ENCODE results near the gene ALK.

ALK gene

DNA sequence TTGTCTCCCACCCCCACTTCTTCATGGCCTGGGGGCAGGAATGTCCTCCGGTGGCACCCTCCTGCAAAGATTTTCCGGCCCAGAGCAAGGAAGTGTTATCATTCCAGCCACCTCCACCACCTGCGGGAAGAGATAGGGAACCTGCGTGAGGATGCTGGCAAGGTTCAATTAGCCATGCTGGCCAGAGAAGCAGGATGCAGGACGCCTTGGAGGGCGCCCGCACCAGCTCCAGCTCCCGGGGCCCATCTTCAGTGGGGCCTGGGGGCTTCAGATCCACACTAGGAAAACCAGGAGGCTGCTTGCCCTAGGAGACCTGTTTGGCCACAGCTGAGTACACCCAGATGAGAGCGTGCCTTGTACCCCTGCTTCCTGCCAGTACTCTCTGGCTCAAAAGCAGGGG, 692.4 kb downstream of the ALK start:
- TF ChIP-seq GATA2 (IDR thresholded peaks at IDR 0.05; ENCODE audit: low read depth, low read length) (no peak), GATA3 (IDR thresholded peaks at IDR 0.05; ENCODE audit: low read depth, low read length) (no peak)

DNA sequence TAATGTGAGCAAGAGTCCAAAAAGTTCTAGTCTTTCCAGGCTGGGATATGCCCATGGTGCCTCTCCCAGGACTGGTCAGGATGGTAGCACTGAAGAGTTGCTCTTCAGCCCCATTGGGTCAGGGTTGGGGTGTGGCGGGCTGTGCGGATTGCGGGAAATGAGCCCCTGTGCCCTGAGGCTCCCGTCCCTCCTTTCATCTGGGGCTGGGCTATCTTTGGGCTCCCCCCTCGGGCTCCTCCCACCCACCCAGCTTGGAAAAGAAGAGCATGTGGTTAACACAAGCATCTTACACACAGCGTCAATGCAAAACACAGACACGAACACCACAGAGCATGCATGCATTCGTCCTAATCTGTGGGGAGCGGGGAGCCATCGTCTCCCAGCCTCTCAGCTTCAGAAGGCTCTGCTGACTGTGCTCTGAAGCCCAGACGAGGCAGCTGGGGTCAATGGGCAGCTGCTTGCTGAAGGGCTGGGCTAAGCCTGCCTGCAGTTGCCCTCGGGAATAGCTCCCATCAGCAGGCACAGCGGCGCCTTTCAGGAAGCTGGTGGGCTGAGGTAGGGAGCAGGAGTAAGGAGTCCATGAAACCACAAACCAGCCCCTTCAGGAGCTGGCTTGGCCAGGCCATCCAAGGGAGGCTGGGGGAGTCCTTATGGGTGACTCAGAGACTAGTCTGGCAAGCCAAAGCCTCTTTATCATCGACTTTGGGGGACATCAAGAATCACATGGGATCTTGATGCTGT, 693.3 kb downstream of the ALK start:
- TF ChIP-seq GATA2 (IDR thresholded peaks at IDR 0.05; ENCODE audit: low read depth, low read length): no peak
- TF ChIP-seq GATA3 (IDR thresholded peaks at IDR 0.05; ENCODE audit: low read depth, low read length): no peak

DNA sequence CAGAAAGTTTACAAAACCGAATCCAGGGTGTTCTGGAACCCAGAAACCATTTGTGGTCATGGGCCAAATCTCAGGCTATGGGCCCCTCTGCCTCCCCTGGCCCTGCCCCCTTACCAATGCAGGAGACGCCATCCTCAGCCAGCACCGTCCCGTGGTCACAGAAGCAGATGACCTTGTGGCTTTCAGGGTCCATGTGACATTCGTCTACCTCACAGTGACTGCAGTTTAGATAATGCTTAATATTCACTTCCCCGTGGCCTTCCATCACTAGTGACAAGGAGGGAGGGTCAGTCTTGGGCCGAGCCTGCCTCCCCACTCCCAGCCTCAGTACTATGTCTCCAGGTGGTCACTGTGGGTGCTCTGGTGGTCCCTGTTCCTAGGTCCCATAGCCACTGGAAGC, 694.6 kb downstream of the ALK start:
- TF ChIP-seq GATA2 (IDR thresholded peaks at IDR 0.05; ENCODE audit: low read depth, low read length) (no peak), GATA3 (IDR thresholded peaks at IDR 0.05; ENCODE audit: low read depth, low read length) (no peak)

DNA sequence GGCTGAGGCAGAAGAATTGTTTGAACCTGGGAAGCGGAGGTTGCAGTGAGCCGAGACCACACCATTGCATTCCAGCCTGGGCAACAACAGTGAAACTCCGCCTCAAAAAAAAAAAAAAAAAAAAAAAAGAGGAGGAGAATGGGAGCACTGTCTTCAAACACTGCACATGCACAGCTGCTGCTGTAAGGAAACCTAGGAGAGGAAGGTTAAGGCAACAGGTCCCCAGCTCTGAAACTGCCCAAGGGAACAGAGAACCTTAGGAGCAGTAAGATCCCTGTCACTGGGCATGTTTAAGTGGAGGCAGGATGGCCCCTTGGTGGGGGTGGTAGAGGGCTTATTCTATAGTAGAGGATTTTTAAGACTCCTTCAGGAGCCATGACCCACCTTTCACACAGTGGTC, 695.0 kb downstream of the ALK start:
- TF ChIP-seq GATA2 (IDR thresholded peaks at IDR 0.05; ENCODE audit: low read depth, low read length) (no peak), GATA3 (IDR thresholded peaks at IDR 0.05; ENCODE audit: low read depth, low read length) (no peak)

DNA sequence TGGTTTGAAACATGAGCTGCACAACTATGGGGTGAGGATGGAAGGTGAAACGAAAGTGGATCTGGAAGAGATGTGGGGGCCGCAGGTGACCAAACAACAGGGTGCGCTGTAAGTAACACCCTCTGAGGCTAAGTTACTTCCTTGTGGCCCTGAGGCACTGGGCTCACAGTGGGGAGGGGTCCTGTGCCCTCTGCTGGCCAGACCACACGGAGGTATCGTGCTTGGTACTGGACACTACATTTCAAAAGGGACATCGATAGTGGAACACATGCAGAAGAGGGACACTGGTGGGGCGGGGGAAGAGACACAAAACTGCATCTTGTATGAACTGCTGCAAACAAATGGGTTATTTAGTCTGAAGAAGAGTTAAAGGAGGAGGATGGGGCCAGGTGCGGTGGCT, 695.6 kb downstream of the ALK start:
- TF ChIP-seq GATA3 (IDR thresholded peaks at IDR 0.05; ENCODE audit: low read depth, low read length) (no peak), GATA2 (IDR thresholded peaks at IDR 0.05; ENCODE audit: low read depth, low read length) (no peak)

DNA sequence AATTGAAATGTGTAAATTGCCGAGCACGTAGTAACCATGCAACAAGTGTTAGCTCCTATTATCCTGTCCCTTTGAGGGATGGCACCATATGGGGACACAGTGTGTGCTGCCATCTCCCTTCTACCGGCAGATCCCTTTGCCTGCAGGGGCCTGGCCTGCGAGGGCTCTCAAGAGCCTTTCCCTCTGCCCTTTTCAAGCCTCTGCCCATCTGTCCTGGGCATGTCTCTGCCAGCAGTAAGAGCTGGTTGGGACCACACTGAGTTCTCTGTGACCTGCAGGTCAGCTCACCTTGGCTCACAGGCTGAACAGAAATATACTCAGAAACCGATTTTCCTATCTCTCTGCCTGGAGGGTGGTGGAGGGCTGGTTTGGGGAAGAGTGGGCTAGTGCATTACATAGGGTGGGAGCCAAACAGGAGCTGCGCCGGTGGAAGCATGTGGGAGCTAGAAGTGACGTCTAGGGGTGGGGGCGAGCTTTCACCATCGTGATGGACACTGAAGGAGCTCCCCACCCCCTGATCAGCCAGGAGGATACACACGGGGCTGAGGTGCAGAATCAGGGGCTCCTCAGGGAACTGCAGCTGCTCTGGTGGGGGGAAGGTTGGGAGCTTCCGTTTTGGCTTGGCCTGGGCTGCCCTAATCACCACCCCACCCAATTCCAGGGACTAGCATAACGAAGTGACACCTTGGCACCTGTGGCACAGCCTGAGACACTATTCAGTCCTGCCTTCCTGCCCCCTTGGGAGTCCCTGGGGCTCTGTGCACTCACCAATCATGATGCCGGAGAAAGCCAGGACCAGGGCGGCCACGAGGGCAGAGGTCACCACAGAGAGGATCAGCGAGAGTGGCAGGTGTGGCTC, 696.5 kb downstream of the ALK start:
- no peak for TF ChIP-seq GATA2 (IDR thresholded peaks at IDR 0.05; ENCODE audit: low read depth, low read length)
- no peak for TF ChIP-seq GATA3 (IDR thresholded peaks at IDR 0.05; ENCODE audit: low read depth, low read length)

DNA sequence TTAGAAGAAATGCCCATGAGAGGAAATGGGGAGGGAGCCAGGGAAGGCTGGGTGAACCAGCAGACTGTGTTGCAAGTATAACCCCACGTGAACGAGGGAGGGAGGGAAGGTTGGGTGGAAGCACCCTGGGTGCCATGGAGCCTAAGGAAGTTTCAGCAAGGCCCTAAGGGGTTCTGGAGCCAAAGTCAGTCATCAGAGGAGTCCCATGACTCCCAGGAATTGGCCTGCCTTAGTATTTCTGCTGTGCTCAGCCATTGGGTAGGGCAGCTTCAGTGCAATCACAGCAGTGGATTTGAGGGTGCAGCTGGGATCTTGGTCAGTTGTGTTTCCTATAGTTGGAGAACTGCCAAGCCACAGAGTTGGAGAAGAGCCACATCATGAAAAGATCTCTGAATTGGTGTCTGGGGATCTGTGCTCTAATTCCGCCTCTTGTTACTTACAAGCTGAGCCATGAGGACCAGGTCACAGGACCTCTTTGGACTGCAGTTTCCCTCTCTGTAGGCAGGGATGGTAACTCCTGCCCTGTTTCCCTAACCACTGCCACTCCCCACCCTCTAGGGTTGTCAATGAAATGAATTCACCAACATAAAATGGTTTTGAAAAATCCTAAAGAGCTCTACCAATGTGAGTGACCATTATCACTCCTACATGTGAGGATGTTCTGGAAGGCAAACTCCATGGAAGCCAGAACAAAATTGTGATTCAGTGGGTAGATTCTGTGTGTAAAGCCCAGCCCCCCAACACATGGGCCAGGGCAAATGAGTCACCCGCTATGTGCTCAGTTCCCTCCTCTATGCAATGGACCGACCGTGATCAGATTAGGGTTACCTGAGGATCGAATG, 697.3 kb downstream of the ALK start:
- TF ChIP-seq GATA3 (IDR thresholded peaks at IDR 0.05; ENCODE audit: low read depth, low read length): no peak
- peak; percentile 79 for TF ChIP-seq GATA2 (IDR thresholded peaks at IDR 0.05; ENCODE audit: low read depth, low read length)

DNA sequence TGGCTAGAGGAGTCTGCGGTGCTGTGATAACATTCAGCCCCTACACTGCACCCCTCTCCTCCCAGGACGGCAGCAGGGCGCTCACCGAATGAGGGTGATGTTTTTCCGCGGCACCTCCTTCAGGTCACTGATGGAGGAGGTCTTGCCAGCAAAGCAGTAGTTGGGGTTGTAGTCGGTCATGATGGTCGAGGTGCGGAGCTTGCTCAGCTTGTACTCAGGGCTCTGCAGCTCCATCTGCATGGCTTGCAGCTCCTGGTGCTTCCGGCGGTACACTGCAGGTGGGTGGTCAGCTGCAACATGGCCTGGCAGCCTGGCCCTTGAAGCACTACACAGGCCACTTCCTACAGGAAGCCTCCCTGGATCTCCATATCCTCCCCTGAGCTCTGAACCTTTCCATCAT, 698.1 kb downstream of the ALK start:
- TF ChIP-seq GATA2 (IDR thresholded peaks at IDR 0.05; ENCODE audit: low read depth, low read length) (no peak), GATA3 (IDR thresholded peaks at IDR 0.05; ENCODE audit: low read depth, low read length) (no peak)

DNA sequence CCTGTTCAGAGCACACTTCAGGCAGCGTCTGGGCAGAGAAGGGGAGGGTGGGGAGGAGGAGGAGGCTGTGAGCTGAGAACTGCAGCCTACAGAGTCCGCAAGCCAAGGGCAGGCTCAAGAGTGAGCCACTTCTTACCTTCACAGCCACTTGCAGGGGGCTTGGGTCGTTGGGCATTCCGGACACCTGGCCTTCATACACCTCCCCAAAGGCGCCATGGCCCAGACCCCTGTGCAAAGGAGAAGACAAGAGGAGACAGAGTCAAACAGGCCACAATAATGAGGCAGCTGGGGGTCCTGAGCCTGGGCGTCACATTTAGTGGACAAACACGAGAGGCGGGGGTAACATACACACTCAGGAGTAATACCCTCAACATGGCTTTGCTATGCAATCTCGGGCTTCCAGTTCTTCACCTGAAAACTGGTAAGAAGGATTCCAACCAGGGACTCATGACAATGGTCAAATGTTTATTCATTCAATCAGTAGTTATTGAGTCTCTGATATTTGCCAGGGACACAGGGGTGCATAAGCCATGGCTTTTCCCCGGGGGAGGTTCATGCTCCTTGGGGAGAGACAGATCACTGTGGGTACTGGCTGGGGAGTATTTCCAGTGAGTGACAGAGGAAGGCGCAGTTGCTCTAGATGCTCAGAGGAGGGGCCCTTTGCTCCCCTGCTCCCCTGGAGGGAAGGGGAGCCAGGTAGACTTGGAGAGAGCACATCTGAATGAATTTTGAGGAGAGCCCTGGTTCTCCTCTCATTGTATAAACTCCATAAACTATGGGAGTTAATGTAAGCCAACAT, 698.8 kb downstream of the ALK start:
- TF ChIP-seq GATA2 (IDR thresholded peaks at IDR 0.05; ENCODE audit: low read depth, low read length) (no peak), GATA3 (IDR thresholded peaks at IDR 0.05; ENCODE audit: low read depth, low read length) (no peak)

DNA sequence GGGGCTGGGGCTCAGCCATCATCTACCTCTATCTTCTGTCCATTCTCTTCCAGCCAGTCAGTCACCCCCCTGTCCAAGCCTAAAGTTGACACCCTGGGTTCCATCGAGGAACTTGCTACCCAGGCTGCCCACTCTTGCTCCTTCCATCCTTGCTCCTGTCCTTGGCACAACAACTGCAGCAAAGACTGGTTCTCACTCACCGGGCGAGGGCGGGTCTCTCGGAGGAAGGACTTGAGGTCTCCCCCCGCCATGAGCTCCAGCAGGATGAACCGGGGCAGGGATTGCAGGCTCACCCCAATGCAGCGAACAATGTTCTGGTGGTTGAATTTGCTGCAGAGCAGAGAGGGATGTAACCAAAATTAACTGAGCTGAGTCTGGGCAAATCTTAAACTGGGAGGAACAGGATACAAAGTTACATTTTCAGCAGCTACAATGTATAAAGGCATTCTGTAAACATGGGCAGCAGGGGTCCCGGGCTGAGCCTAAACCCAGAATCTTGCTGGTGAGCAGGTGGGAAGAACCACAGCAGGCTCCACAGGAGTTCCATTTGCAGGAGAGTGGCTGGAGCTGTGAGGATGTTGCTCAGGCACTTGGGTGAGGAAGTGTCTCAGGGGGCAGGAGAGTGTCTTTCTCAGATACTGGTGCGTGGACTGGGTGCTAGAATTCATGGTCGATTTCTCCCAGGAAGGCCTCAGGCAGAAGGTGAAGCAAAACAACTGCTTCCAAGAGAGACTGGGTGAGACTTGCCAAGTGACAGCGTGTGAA, 700.7 kb downstream of the ALK start:
- TF ChIP-seq GATA3 (IDR thresholded peaks at IDR 0.05; ENCODE audit: low read depth, low read length) (no peak), GATA2 (IDR thresholded peaks at IDR 0.05; ENCODE audit: low read depth, low read length) (no peak)

DNA sequence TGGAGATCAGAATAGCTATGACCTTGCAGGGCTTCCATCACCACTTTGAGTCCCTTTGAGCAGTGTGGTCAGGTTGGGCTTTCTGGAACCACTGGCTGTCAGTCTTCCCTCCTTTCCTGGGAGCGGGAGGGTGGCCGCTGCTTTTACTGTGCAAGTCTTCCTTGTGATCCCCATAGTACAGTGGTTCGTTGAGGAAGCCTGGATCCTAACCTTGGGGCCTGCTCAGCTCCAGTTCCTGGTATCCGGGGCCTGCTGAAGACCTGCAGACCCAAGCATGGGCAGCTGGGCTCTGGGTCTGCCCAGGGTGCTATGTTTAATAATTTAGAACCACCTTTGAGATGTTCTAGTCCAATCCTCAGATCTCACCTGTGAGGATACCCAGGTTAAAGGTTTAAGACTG, 702.0 kb downstream of the ALK start:
- TF ChIP-seq GATA3 (IDR thresholded peaks at IDR 0.05; ENCODE audit: low read depth, low read length) (no peak), GATA2 (IDR thresholded peaks at IDR 0.05; ENCODE audit: low read depth, low read length) (no peak)

DNA sequence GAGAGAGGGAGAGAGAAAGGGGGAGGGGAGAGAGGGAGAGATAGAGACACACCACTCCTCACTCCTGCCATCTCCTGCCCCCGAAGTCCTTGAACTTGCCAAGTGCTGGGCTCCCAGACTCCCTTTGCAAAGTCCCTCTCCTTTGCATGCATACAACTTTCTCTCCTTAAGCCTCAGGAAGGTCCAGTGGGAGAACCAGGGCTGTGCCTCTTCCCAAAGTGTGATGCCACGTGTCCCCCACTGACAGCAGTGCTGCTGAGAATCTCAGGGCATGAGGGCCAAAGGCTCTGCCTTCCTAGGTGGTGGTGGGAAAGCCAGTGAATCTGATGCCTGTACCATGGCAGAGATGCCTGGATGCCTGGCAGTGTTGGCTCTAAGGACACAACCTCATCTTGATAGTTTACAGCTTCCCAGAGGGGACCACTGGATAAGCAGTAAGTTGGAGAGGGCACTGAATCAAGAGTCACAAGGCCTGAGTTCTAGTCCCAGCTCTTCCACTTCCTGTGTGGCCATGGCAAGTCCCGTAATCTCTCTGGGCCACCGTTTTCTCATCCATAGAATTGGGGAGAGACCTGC, 702.7 kb downstream of the ALK start:
- TF ChIP-seq GATA3 (IDR thresholded peaks at IDR 0.05; ENCODE audit: low read depth, low read length): no peak
- no peak for TF ChIP-seq GATA2 (IDR thresholded peaks at IDR 0.05; ENCODE audit: low read depth, low read length)
